NCI-H1105 treated with DMSO at 0.1 percent for 48 hours (cell line): ENCODE results near the gene WNT2.
"Not testable (repeated sequence)": the region's sequence is repeated elsewhere in the genome, so short reads cannot be mapped to it uniquely, and the experiment has no call there.

Experiments used
- DNase-seq: peaks from one replicate; lab custom pipeline; 2025; lab: John Stamatoyannopoulos, UW

WNT2 gene

DNA sequence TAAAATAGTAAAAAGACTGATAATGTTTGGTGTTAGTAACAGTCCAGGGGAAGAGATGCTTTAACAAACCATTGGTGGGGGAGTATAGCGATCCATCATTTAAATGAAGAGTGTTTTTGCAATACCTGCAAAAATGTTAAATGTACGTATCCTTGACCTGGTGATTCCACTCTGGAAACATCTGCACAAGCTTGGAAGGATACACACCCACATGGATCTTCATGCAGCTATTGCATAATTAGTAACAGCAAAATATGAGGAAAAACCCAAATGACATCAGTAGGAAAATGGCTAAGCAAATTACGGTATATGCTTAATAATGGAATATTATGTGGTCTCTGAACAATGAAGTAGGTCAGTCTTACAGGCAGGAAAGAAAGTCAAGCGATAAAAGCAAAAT lies 20.5 kb downstream of the WNT2 start:
- DNase-seq = no peak

DNA sequence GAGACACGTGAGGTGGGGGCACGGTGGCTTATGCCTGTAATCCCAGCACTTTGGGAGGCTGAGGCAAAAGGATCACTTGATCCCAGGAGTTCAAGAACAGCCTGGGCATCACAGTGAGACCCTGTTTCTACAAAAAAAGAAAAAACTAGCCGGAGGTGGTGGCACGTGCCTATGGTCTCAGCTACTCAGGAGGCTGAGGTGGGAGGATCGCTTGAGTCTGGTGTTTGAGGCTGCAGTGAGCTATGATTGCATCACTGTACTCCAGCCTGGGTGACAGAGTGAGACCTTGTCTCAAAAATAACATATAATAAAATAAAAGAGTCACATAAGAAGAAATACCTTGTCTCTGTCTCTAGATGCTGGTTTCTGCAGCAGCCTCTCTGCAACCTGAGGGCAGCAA lies 22.4 kb downstream of the WNT2 start:
- not testable (repeated sequence) for DNase-seq

DNA sequence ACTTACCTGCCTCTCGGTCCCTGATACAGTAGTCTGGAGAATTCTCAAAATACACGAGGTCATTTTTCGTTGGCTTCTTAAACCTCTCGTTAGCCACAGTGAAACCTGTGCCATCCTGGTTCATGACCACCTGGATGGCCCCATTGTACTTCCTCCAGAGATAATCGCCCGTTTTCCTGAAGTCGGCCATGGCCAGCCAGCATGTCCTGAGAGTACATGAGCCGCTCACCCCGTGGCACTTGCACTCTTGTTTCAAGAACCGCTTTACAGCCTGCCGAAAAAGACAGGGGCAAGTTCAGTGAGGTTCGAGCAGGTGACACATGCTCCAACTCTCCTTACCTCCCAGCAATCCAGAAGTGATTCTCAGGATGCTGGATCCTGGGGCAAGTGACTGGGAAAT lies 25.3 kb downstream of the WNT2 start:
- DNase-seq = no peak

DNA sequence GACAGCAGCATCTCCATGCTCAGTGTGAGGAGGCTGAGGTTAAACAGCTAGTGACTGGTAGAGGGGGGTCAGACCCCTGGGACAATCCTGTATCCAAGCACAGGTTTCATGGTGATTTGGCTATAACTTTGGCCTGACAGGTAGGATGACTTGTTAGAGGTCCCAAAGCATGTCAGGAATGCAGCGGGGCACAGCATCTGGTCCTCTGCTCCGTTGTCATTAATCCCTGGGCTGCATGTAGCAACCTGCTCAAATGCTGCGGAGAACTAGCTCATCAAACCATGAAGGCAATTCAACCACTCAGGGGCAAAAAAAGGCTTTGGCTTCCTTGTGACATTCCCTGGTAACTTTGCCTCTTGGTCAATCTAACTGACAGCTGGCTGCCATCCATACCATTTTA lies 26.8 kb downstream of the WNT2 start:
- no peak for DNase-seq

DNA sequence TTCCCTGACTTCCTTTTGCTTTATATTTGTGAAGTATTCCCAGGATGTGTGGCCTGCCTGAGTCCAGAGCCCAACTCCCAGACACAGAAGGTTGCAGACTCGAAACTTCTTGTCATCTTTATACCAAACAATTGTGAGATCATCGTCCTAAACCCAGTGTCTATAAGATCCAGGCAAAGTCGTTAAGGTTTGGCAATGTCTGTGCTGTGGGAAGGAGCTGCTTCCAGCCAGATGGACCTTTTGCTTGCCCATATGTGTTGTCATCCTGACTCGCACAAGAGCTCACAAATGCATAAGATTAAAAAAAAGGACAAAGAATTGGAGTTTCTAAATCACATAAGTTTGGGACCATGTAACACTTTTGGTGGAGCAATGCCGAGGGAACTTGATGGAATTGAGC lies 37.0 kb downstream of the WNT2 start:
- DNase-seq = no peak

DNA sequence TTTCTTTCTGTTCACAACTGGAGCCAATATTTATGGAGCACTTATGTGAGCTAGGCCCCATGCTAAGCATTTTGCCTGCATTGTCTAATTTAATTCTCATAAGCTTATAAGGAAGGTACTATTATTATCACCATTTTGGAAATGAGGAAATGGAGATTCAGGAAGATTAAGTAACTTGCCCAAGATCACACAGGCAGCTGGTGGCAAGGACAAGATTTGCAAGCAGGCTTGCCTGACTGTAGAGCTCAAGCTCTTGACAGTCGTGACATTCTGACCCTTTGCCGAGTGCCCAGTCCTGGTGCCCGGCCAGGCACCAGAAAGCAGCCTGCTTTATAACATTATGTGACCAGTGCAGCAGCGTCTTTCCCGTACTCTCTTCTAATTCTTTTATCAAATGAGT lies 38.2 kb downstream of the WNT2 start:
- no peak for DNase-seq

DNA sequence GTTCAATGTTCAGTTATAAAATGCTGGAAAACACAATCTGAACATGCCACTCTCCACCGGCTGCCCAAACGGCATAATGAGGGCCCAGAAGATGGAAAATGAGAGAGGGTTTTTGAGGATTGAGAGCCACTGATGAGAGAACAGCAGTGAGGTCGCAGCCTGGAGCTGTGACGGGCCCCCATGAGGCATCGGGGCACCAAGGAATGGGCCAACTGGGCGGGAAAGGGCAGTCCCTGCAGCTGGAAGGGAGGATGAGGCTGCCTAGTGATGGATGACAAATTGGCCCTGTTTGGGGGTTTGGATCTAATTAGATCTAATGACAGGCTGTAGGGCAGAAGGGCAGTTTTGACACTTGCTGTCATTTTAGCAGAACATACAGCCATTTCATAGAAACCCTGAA lies 39.1 kb downstream of the WNT2 start:
- no peak for DNase-seq

DNA sequence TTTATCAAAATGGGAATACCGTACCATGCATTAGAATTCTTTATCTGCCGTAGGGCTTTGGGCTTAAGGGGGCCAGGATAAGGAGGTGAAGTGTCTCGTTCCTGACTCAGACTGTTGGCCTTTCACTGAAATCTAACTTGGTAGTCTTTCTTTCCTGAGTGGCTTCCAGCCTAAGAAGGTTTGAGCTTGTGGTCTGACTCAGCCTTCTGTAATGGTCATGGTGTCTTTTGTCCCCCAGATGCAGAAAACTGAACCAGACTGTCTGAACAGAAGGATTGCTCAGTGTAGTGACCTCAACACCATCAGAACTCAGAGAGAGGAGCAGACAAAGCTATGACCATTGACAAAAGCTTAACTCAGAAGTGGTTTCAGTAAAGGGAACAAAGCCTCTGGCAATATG lies 39.5 kb downstream of the WNT2 start:
- no peak for DNase-seq

DNA sequence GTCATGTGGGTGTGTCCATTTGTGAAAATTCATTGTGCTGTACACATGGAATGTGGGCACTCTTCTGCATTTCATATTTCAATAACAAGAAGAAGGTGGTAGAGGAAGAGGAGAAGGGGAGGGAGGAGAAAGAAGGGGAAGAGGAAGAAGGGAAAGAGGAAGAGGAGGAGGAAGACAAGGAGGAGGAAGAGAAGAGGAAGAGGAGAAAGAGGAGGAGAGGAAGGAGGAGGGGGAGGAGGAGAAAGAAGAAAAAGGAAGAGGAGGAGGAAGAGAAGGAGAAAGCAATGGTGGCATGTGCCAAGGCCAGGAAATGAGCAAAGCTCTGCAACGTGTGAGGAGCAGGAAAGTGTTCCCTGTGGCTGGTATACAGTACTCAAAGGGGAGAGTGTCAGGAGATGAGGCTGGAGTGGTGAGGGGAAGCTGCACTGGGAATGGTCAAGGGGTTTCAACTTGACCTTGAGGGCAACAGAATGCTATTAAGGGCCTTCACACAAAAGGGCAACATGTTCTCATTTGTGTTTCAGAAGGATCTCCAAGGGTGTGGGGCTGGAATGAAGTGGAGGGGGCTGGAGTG lies 40.5 kb downstream of the WNT2 start:
- DNase-seq = no peak

DNA sequence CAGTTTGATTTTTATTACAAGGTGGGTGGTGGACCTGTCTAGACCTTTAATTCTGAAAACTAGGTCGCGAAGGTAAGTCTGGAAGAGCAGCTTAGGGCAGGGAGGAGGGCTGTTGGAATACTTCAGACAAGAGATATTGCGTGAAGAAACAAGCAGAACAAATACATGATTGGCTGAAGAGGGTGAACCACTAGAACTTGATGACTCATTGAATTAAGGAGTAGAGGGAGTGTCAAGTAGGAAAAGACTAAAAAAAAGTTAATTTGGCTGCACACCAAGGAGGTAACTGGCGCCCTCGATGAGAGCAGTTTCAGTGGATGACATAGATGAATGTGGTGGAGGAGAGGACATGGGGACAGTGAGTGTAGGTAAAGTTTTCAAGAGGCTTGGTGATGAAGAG lies 41.3 kb downstream of the WNT2 start:
- no peak for DNase-seq

DNA sequence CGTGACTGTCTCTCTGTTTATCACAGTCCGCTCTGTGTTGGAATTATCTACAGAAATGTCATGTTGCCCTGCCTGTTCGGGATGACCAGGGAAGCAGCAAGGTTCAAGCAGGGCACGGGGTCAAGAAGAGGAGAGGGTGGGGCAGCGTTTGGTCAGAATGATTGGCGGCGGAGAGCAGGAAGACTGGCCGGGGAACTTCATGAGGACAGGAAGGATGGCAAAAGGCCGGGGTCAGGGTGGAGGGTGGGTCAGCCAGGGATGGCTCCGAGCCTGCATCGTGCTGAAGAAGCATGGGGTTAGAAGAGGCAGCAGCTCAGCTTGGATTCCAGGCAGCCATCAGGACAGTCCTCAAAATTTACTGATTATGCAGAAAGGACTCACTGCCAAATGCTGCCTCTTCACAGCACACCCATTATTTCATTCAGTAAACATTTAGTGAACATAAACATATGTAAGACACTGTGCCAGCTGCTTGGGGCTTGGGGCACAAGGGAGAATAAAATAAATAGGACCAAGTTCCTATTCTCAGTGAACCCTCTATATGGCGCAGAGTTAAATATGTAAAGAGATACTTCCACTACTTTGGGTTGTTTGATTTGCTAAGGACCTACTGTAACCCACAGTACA lies 42.8 kb downstream of the WNT2 start:
- DNase-seq = peak; percentile 11

DNA sequence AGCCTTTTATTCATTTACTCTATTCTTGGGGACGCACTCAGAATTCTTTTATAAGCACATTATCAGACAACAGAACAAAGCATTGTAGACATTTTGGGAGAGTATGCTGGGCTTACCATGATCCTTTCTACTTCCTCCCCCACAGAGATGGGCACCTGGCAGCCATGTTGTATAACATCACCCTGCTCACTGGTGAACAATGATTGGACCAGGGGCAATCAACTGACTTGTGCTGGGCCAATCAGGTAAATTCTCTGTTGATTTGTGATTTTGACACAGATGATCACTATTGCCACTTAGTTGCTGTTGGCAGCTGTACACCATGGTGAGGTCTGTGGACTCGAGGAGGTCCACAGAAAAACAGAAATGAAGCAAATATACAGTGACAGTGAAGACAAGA lies 43.7 kb downstream of the WNT2 start:
- no peak for DNase-seq

DNA sequence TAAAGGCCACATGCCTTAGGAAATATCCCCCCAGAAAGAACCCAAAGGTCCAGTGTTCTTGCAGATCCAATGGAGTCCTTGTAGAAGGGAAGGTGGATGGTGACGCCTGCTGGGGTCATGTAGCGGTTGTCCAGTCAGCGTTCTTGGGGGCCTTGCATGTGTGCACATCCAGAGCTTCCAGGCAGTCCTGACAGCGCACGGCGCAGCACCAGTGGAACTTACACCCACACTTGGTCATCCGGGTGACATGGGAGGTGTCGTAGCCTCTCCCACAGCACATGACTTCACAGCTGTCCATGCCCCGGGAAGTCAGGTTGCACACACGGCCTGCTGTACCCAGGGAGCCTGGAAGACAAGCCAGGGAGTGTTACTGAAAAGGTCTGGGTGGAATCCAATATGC lies 44.8 kb downstream of the WNT2 start:
- no peak for DNase-seq

DNA sequence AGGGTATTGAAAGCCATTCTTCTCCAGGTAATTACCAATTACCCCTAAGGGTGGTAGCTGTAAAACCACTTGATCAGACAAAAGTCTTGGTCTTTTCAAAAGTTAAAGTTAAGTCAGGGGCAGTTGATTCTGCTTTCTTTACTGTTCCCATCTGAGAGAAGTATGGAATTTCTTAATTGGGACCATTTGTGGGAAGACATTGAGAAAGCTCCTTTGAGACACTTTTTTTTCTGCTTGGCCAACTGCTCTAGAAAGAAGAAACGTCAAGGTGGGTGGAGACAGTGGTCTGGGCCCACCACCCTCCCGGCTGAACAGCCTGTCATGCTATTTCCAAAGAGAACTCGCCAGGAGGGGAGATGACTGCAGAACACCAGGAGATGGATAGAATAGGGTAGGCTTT lies 45.3 kb downstream of the WNT2 start:
- DNase-seq = no peak

DNA sequence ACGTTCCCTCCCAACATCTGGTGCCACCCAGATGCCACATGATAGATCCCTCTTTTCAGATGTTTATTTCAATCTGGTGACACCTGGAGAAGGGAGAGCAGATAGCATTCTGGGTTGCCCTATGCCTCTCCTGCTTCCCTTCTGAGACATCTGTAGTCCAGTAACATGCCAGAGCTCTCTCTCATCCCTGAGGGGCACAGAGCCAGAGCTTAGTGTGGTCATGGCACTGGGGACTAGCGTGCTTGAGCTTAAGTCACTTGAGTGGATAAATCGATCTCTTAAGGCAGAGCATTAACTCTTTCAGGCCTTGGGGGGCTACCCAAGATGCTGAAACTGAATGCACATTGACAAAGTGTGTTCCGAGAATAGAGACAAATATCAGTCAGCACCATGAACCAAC lies 47.9 kb downstream of the WNT2 start:
- DNase-seq = no peak

DNA sequence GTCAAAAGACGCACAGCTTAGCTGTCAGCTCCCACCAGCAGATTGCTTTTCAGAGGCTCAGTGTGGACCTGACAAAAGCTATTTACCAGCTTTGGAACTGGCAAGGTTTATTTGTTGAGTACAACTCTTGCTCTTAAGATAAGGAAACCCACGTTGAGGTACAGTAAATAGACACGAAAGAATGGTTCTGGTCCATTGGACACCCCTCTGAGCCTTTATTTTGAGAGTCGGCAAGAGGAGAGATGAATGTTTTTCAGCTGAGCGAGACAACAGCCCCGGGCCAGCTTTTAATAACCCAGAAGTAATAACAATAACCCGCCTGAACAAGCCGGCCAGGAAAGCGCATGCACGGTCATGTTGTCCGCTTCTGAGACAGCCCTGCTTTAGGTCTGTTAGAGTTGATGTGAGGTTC lies 49.0 kb downstream of the WNT2 start:
- peak; percentile 50 for DNase-seq

DNA sequence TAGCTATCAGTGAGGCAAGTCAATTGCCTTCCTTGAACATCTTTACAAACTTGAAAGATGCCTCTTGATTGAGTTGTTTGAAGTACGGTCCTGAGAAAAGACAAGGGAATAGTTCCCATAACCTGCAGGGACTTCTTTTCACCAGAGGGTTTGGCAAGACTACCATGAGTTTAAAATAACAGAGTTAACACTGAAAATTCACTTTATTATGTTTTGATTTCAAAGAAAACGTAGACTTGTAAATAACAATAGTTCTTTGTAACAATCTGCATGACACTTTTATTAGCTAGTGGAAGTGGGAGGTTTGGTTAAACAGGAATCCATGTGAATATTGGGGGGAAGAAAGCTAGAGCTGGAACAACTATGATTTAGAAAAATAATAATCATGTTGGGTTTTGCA lies 49.5 kb downstream of the WNT2 start:
- DNase-seq = no peak

DNA sequence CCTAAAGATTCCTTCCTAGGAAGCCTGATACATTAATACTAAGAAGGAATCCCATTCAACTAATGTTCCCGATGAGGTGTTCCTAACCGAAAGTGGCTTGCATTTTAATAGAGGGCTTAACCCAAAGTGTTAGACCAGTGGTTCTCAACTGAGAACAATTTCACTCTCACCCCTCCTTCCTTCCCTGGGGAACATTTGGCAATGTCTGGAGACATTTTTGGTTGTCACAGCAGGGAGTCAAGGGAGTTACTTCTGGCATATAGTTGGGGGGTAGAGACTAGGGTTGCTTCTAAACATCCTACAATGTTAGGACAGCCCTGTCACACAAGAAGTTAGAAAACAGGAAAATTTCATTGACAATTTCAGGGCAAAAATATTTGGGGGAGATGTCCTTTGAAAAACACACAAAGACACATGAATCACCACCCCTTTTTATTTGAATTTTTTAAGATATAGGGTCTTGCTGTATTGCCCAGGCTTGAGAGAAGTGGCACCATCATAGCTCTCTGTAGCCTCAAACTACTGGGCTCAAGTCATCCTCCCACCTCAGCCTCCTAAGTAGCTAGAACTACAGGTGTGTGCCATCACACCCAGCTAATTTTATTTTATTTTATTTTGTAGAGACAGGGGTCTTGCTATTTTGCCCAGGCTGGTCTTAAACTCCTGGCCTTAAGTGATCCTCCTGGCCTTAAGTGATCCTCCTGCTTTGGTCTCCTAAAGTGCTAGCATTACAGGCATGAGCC lies 50.7 kb downstream of the WNT2 start:
- DNase-seq = no peak

DNA sequence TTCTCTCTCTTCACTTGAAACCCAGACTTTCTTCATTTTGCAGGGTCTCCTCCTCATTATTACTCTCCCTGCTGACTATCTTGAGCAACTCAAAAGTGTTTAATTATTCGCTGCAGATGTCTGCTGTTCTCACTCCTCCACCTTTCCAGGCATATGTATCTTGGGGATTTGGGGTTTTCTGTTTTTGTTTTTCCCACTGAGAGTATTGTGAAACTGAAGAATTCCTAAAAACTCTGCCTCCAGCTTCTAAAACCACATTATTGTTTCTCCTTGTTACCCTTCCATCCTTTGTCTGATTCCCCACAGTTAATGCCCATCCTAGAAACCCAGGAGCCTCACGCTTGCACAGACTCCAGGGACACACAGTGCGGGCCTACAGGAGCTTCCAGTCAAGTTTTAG lies 51.3 kb downstream of the WNT2 start:
- DNase-seq = no peak

DNA sequence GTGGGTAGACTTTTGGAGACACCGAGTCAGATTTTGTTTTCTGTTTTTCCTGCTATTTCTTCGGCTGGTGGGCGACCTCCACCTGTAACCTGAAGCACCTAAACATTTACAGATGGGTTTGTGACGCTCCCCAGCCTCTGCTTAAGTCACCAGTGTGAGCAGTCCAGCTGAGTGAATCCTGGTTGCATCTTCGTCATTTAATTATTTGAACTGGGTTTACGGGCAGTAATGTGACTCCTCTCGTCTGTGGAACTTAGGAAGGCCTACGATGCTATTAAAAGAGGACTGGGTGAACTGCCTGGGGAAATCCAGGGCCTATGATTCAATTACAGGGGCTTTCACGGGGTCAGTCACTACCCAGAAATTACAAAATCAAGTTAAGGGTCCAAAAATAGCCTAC lies 52.5 kb downstream of the WNT2 start:
- DNase-seq = no peak

DNA sequence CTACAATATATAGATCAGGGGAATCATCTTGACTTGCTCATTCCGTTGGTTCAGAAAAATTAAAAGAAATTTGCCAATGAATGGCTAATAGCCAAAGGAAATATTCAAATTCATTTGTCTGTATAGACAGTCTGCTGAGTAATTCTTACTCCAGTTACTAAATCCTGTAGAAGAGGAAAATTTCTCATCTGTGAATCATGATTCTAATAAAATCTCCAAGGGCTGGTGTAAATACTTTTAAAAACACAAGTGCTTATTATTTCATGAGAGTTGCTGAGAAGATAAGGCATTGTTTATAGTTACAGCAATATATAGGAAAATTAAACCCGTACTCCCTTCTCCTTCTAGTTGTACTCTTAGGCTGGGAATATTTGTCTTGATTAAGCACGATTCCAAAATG lies 53.0 kb downstream of the WNT2 start:
- DNase-seq = no peak

DNA sequence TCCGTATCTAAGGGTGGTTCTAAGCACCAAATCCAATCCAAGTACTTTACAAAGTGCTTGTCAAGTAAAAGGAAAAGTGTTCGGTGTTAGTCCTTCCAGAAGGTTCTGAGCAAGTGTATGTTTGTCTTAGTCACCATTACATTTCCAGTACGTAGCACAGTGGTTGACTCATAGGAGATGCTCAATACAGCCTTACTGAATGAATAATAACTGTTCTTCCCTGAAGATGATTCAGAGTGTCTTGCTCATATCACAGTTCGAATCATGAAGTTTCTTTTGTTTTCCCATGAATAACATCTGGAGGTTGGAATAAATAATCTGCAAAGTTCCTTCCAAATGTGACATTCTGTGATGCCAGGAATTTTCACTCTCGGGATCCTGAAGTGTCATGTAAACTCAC lies 53.4 kb downstream of the WNT2 start:
- no peak for DNase-seq

DNA sequence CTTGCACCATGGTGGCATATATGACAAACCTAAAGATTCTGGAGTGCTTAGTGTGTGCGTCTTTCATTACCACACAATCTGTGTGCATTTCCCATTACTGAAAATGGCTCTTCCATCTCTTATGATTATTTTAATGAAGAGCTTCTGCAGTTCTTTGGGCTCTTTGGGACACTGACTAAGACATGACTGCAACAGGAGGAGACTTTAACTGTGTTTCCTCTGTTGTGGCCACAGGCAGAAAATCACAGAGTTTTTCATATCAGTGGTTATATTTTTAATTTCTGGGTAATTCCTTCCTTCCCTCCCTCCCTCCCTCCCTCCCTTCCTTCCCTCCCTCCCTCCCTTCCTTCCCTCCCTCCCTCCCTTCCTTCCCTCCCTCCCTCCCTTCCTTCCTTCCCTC lies 58.1 kb downstream of the WNT2 start:
- DNase-seq = no peak

DNA sequence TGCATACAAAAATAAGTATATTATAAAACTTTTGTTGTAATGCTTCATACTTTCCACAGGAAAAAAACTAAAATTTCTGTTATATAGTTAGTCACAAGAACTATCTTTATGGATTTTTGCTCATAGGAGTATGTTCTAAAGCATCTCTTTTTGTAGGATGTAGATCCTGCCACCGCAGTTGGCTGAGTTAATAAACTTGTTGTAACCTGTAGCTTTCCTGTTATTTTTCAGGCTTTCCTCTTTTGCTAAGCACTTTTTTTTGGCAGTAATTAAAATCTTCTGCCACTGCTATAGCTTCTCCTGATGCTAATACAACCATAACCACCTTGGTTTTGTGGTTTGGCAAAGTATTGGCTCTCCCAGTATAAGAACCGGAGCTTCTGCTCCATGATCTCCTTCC lies 60.3 kb downstream of the WNT2 start:
- no peak for DNase-seq
